Measurements from ENCODE around the gene ZDHHC11. TPM values are rescaled to one million over a fixed set of nuclear protein-coding genes. Genes with fewer than 3 reads are reported as not detected.
"Not testable (repeated sequence)": the region's sequence is repeated elsewhere in the genome, so short reads cannot be mapped to it uniquely, and the experiment has no call there.

Gene ZDHHC11
- total and polyA plus RNA-seq, 5 donors from 2014 or later: 18.3 TPM; not detected in 4

GRCh38 chr5:783881-784427 lies 66.8 kb downstream of the ZDHHC11 start:
- H3K4me3 Mint-ChIP-seq: peak overlapping the region in 3 of 4 donors; percentile 58 to 84 (median 78)
- DNase-seq: peak in 2 of 3 donors; percentile 29 to 31
- not testable (repeated sequence) for H3K27ac ChIP-seq (ENCODE audit: insufficient read depth, low read length, poor library complexity, severe bottlenecking); H3K36me3 ChIP-seq (ENCODE audit: control insufficient read depth, insufficient read depth, low read length); H3K4me3 ChIP-seq (ENCODE audit: low read depth, low read length); H3K4me1 Mint-ChIP-seq; H3K27me3 ChIP-seq (ENCODE audit: control insufficient read depth, insufficient read depth, low read length); ATAC-seq (ENCODE audit: low read depth in 2 of 2); H3K27ac Mint-ChIP-seq; H3K9me3 ChIP-seq (ENCODE audit: control insufficient read depth in 2 of 2, low read length in 2 of 2); H3K9me3 Mint-ChIP-seq; H3K36me3 Mint-ChIP-seq; H3K27me3 Mint-ChIP-seq
- peaks cover 15% of the 10 kb centered on the region for H3K4me1 ChIP-seq (ENCODE audit: control insufficient read depth, insufficient read depth, low read length, poor library complexity, severe bottlenecking)

- not testable (repeated sequence) for H3K27ac ChIP-seq (ENCODE audit: insufficient read depth, low read length, poor library complexity, severe bottlenecking); H3K27me3 ChIP-seq (ENCODE audit: control insufficient read depth, insufficient read depth, low read length); H3K9me3 Mint-ChIP-seq; H3K9me3 ChIP-seq (ENCODE audit: control insufficient read depth in 2 of 2, low read length in 2 of 2); H3K4me3 ChIP-seq (ENCODE audit: low read depth, low read length); H3K36me3 Mint-ChIP-seq; H3K27me3 Mint-ChIP-seq; H3K27ac Mint-ChIP-seq; H3K4me1 Mint-ChIP-seq; H3K36me3 ChIP-seq (ENCODE audit: control insufficient read depth, insufficient read depth, low read length)
- H3K4me1 ChIP-seq (ENCODE audit: control insufficient read depth, insufficient read depth, low read length, poor library complexity, severe bottlenecking): peaks cover 15% of the 10 kb centered on the region
- ATAC-seq (ENCODE audit: low read depth in 2 of 2) (peak in 1 of 2 donors; percentile 19), DNase-seq (peak in 1 of 3 donors; percentile 20)
- peak overlapping the region in 3 of 4 donors; percentile 58 to 84 (median 78) for H3K4me3 Mint-ChIP-seq
Observed at GRCh38 chr5:783049-783802, 67.6 kb downstream of the ZDHHC11 start.

GRCh38 chr5:782356-782755 lies 68.4 kb downstream of the ZDHHC11 start:
- H3K9me3 Mint-ChIP-seq; H3K36me3 Mint-ChIP-seq; H3K9me3 ChIP-seq (ENCODE audit: control insufficient read depth in 2 of 2, low read length in 2 of 2); H3K4me3 Mint-ChIP-seq; H3K27me3 Mint-ChIP-seq; H3K27me3 ChIP-seq (ENCODE audit: control insufficient read depth, insufficient read depth, low read length); DNase-seq; H3K4me1 Mint-ChIP-seq; H3K4me3 ChIP-seq (ENCODE audit: low read depth, low read length); H3K36me3 ChIP-seq (ENCODE audit: control insufficient read depth, insufficient read depth, low read length); H3K27ac Mint-ChIP-seq; H3K27ac ChIP-seq (ENCODE audit: insufficient read depth, low read length, poor library complexity, severe bottlenecking); ATAC-seq (ENCODE audit: low read depth in 2 of 2): not testable (repeated sequence)
- peaks cover 15% of the 10 kb centered on the region for H3K4me1 ChIP-seq (ENCODE audit: control insufficient read depth, insufficient read depth, low read length, poor library complexity, severe bottlenecking)

- not testable (repeated sequence) for H3K4me3 ChIP-seq (ENCODE audit: low read depth, low read length); H3K27ac ChIP-seq (ENCODE audit: insufficient read depth, low read length, poor library complexity, severe bottlenecking); H3K9me3 Mint-ChIP-seq; H3K9me3 ChIP-seq (ENCODE audit: control insufficient read depth in 2 of 2, low read length in 2 of 2); H3K36me3 ChIP-seq (ENCODE audit: control insufficient read depth, insufficient read depth, low read length); H3K27ac Mint-ChIP-seq; H3K4me3 Mint-ChIP-seq; ATAC-seq (ENCODE audit: low read depth in 2 of 2); H3K27me3 ChIP-seq (ENCODE audit: control insufficient read depth, insufficient read depth, low read length); H3K4me1 Mint-ChIP-seq; DNase-seq; H3K27me3 Mint-ChIP-seq; H3K36me3 Mint-ChIP-seq
- H3K4me1 ChIP-seq (ENCODE audit: control insufficient read depth, insufficient read depth, low read length, poor library complexity, severe bottlenecking): peaks cover 15% of the 10 kb centered on the region
Observed at GRCh38 chr5:780571-780970, 70.2 kb downstream of the ZDHHC11 start.

GRCh38 chr5:778967-779366 lies 71.8 kb downstream of the ZDHHC11 start:
- H3K9me3 Mint-ChIP-seq; H3K27ac ChIP-seq (ENCODE audit: insufficient read depth, low read length, poor library complexity, severe bottlenecking); ATAC-seq (ENCODE audit: low read depth in 2 of 2); H3K4me3 ChIP-seq (ENCODE audit: low read depth, low read length); H3K27me3 ChIP-seq (ENCODE audit: control insufficient read depth, insufficient read depth, low read length); H3K36me3 ChIP-seq (ENCODE audit: control insufficient read depth, insufficient read depth, low read length); H3K36me3 Mint-ChIP-seq; H3K27ac Mint-ChIP-seq; H3K9me3 ChIP-seq (ENCODE audit: control insufficient read depth in 2 of 2, low read length in 2 of 2); H3K4me1 Mint-ChIP-seq; DNase-seq; H3K27me3 Mint-ChIP-seq: not testable (repeated sequence)
- H3K4me1 ChIP-seq (ENCODE audit: control insufficient read depth, insufficient read depth, low read length, poor library complexity, severe bottlenecking): peaks cover 11% of the 10 kb centered on the region
- H3K4me3 Mint-ChIP-seq: peak overlapping the region in 1 of 4 donors; percentile 15

- H3K27ac Mint-ChIP-seq; DNase-seq; H3K9me3 ChIP-seq (ENCODE audit: control insufficient read depth in 2 of 2, low read length in 2 of 2); H3K4me1 Mint-ChIP-seq; H3K4me3 Mint-ChIP-seq; H3K36me3 ChIP-seq (ENCODE audit: control insufficient read depth, insufficient read depth, low read length); ATAC-seq (ENCODE audit: low read depth in 2 of 2); H3K27me3 Mint-ChIP-seq; H3K27me3 ChIP-seq (ENCODE audit: control insufficient read depth, insufficient read depth, low read length); H3K27ac ChIP-seq (ENCODE audit: insufficient read depth, low read length, poor library complexity, severe bottlenecking); H3K4me3 ChIP-seq (ENCODE audit: low read depth, low read length); H3K9me3 Mint-ChIP-seq; H3K4me1 ChIP-seq (ENCODE audit: control insufficient read depth, insufficient read depth, low read length, poor library complexity, severe bottlenecking); H3K36me3 Mint-ChIP-seq: not testable (repeated sequence)
Observed at GRCh38 chr5:778421-778820, 72.4 kb downstream of the ZDHHC11 start.

- H3K4me3 ChIP-seq (ENCODE audit: low read depth, low read length): no peak overlapping the region
- H3K9me3 ChIP-seq (ENCODE audit: control insufficient read depth in 2 of 2, low read length in 2 of 2): no peaks in the 10 kb centered on the region
- ATAC-seq (ENCODE audit: low read depth in 2 of 2) (no peak), DNase-seq (no peak)
- H3K4me3 Mint-ChIP-seq: no peak overlapping the region
- H3K36me3 Mint-ChIP-seq: no peaks in the 10 kb centered on the region
- no peaks in the 10 kb centered on the region for H3K27me3 Mint-ChIP-seq
- H3K27ac Mint-ChIP-seq: peak overlapping the region in 1 of 3 donors; percentile 71
- no peaks in the 10 kb centered on the region for H3K9me3 Mint-ChIP-seq
- H3K27me3 ChIP-seq (ENCODE audit: control insufficient read depth, insufficient read depth, low read length): no peaks in the 10 kb centered on the region
- no peaks in the 10 kb centered on the region for H3K36me3 ChIP-seq (ENCODE audit: control insufficient read depth, insufficient read depth, low read length)
- no peak overlapping the region for H3K27ac ChIP-seq (ENCODE audit: insufficient read depth, low read length, poor library complexity, severe bottlenecking)
- H3K4me1 Mint-ChIP-seq: peaks cover 0 to 3% (median 0%) of the 10 kb centered on the region in 4 donors
- H3K4me1 ChIP-seq (ENCODE audit: control insufficient read depth, insufficient read depth, low read length, poor library complexity, severe bottlenecking): no peaks in the 10 kb centered on the region
Observed at GRCh38 chr5:777756-778161, 73.0 kb downstream of the ZDHHC11 start.
